IPS-18a (cell line): ENCODE measurements around the gene SLC38A6.
"Not testable (repeated sequence)": the region's sequence is repeated elsewhere in the genome, so short reads cannot be mapped to it uniquely, and the experiment has no call there.

Experiments used
- H3K27ac ChIP-seq: one replicate; pipeline ENCODE4 v1.5.1; 2013; ENCODE audit warnings: low read length
- H3K27me3 ChIP-seq: one replicate; pipeline ENCODE4 v1.6.1; 2013; ENCODE audit warnings: mild to moderate bottlenecking, low read length; ENCODE audit not compliant: control insufficient read depth, insufficient read depth
- H3K36me3 ChIP-seq: one replicate; pipeline ENCODE4 v1.6.1; 2013; ENCODE audit warnings: low read depth, low read length; ENCODE audit not compliant: control insufficient read depth
- H3K4me1 ChIP-seq: one replicate; pipeline ENCODE4 v1.6.1; 2013; ENCODE audit warnings: low read depth, low read length; ENCODE audit not compliant: control insufficient read depth
- H3K4me3 ChIP-seq: one replicate; pipeline ENCODE4 v1.5.1; 2013; ENCODE audit warnings: low read length
- H3K9ac ChIP-seq: one replicate; pipeline ENCODE4 v1.6.1; 2013; ENCODE audit warnings: mild to moderate bottlenecking, low read length, moderate library complexity
- H3K9me3 ChIP-seq: one replicate; pipeline ENCODE4 v1.6.1; 2013; ENCODE audit warnings: low read depth, low read length; ENCODE audit not compliant: control insufficient read depth

Gene SLC38A6

DNA sequence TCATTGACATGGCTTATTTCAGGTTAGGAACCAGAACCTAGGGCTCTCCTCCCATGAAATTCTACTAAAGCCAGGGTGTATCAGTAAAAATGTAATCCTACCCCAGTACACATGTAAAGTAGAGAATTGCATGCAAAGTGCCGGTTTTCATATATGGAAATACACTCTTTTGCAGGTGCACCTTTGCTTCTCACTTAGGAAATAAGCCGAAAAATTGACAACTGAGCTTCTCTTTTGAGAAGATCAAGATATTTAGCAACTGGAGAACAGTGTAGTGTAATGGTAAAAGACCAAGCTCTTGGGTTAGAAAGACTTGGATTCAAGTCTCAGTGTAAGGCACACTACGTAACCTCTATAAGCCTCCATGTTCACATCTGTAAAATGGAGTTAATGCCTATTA, 82.4 kb downstream of the SLC38A6 start:
- peaks cover 7% of the 10 kb centered on the region for H3K4me1 ChIP-seq
- no peak overlapping the region for H3K9ac ChIP-seq
- no peaks in the 10 kb centered on the region for H3K27me3 ChIP-seq
- no peaks in the 10 kb centered on the region for H3K36me3 ChIP-seq
- H3K9me3 ChIP-seq = no peaks in the 10 kb centered on the region
- H3K27ac ChIP-seq = no peak overlapping the region
- H3K4me3 ChIP-seq = no peak overlapping the region

DNA sequence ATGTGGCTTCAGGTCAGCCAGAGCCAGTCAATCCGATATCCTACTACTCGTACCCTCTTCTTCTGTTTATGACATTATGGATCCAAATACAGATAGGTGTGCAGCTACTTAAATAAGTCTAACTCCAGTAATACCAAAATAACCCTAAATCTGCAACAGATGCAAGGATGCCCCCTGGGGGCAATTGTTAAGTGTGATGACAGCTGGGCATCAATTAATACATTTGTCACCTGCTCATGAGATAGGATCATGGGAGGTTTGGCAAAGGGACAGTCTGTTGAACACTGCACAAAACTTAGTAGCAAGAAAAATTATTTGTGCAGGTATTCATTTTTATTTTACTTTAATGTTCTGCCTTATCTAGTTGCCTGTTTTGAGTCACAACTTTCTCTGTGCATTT, 83.2 kb downstream of the SLC38A6 start:
- H3K4me3 ChIP-seq = no peak overlapping the region
- H3K36me3 ChIP-seq = no peaks in the 10 kb centered on the region
- peaks cover 7% of the 10 kb centered on the region for H3K4me1 ChIP-seq
- H3K9ac ChIP-seq = no peak overlapping the region
- H3K27me3 ChIP-seq = no peaks in the 10 kb centered on the region
- H3K9me3 ChIP-seq = no peaks in the 10 kb centered on the region
- no peak overlapping the region for H3K27ac ChIP-seq

DNA sequence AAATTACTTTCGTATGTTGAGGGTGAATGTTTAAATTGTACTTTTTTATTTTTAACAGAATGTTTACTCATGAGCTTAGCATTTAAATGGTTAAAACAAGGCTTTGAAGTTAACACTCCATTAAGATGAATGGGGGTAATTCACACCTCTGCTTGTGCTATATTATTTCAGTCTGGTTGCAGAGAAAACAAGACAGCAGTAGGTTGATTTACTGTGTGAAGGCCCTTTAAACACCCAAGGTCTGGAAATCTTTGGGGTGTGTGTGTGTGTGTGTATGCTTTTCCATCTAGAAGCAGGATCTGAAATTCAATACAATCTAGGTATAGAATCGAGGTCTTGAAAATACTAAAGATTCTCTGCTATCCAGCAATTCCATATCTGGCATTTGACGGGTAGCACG, 83.8 kb downstream of the SLC38A6 start:
- Histone ChIP-seq H3K27ac (no peak overlapping the region), H3K36me3 (no peaks in the 10 kb centered on the region), H3K9ac (no peak overlapping the region), H3K27me3 (no peaks in the 10 kb centered on the region), H3K4me3 (no peak overlapping the region), H3K4me1 (peaks cover 7% of the 10 kb centered on the region), H3K9me3 (no peaks in the 10 kb centered on the region)

DNA sequence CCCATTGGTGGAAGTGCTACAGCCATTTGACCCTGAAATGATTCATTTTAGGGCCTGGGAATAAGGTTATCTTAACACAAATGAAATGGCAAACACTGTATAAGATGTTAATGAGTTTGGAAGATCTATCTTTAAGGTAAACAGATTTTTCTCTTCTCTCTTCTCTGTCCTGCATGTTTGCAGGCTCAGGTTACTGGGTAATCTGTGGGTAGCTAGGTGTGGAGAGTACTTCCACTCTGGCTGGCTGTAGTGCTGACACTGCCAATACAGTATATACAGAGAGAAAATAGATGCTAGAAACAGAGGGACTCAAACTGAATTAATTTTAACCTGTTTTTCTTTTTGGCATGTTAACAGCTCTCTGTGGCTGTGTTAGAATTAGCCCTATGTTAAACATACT, 84.6 kb downstream of the SLC38A6 start:
- Histone ChIP-seq H3K36me3 (no peaks in the 10 kb centered on the region), H3K4me3 (no peak overlapping the region), H3K9me3 (no peaks in the 10 kb centered on the region), H3K27me3 (no peaks in the 10 kb centered on the region), H3K4me1 (peaks cover 7% of the 10 kb centered on the region), H3K9ac (no peak overlapping the region), H3K27ac (no peak overlapping the region)

DNA sequence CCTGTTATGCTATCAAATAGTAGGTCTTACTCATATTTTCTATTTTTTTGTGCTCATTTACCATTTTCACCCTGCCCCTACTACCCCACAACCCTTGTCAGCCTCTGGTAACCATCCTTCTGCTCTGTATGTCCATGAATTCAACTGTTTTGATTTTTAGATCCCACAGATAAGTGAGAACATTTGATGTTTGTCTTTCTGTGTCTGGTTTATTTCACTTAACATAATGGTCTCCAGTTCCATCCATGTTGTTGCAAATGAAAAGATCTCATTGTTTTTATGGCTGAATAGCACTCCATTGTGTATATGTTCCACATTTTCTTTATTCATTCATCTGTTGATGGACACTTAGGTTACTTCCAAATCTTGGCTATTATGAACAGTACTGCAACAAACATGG, 91.4 kb downstream of the SLC38A6 start:
- H3K4me1 ChIP-seq, H3K9ac ChIP-seq, H3K36me3 ChIP-seq, H3K27ac ChIP-seq, H3K4me3 ChIP-seq, H3K27me3 ChIP-seq, H3K9me3 ChIP-seq: not testable (repeated sequence)

DNA sequence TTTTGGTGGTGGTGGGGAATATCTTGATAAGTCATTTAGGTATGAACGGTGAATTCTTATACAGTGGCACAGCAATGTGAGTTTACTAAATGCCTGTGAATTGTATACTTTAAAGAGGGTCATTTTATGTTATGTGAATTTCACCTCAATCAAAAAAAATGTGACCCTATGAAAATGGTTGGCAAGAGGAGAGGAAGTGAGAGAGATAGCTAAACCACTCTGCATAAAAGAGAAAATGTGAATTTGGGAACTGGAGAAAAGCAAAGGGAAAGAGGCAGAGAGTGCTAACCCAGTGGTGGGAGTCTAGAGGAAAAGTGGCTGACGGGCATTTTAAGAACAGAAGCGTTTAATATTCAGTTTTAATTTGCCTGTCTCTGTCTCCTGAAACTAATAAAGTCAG, 93.8 kb downstream of the SLC38A6 start:
- no peak overlapping the region for H3K27ac ChIP-seq
- no peaks in the 10 kb centered on the region for H3K27me3 ChIP-seq
- no peaks in the 10 kb centered on the region for H3K4me1 ChIP-seq
- no peak overlapping the region for H3K9ac ChIP-seq
- no peak overlapping the region for H3K4me3 ChIP-seq
- no peaks in the 10 kb centered on the region for H3K9me3 ChIP-seq
- no peaks in the 10 kb centered on the region for H3K36me3 ChIP-seq

DNA sequence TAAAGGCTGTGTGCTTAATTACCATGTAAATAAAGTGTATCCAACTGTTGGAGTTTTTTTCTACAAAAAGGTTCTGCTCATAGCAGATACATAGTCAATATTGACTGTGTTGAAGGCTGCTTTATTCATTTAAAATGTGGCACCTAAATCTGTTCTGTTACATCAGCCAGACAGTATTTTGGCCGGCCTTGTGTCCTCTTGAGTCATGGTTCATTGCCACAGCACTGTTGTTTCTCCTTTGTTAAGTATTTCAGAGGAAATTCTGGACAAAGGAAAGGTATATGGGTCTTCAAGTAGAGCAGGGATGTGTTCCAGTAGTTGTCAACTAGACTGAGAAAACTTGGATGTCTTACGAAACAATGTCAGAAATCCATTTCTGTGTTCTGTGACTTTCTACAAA, 95.5 kb downstream of the SLC38A6 start:
- no peaks in the 10 kb centered on the region for H3K9me3 ChIP-seq
- peaks cover 8% of the 10 kb centered on the region for H3K4me1 ChIP-seq
- no peaks in the 10 kb centered on the region for H3K36me3 ChIP-seq
- no peak overlapping the region for H3K9ac ChIP-seq
- H3K27ac ChIP-seq = no peak overlapping the region
- H3K27me3 ChIP-seq = no peaks in the 10 kb centered on the region
- no peak overlapping the region for H3K4me3 ChIP-seq

DNA sequence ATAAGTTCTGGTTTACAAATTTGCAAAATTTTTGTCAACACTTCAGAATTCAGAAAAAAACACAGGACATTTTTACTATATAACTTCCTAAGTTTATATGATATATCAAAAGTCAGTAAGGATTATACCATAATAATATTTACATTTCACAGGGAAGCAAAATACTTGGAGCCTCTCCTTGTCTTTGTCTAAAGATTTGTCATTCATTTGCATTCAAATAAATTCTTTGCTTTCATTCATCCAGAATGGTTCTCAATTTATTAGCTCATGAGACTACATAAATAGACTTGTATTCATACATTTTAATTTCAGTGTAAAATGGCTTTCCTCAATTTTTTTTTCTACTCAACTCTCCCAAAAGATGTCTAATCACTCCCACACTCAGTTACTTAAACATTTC, 96.4 kb downstream of the SLC38A6 start:
- Histone ChIP-seq H3K27ac (no peak overlapping the region), H3K4me3 (no peak overlapping the region), H3K27me3 (no peaks in the 10 kb centered on the region), H3K4me1 (peaks cover 8% of the 10 kb centered on the region), H3K36me3 (no peaks in the 10 kb centered on the region), H3K9me3 (no peaks in the 10 kb centered on the region), H3K9ac (no peak overlapping the region)

DNA sequence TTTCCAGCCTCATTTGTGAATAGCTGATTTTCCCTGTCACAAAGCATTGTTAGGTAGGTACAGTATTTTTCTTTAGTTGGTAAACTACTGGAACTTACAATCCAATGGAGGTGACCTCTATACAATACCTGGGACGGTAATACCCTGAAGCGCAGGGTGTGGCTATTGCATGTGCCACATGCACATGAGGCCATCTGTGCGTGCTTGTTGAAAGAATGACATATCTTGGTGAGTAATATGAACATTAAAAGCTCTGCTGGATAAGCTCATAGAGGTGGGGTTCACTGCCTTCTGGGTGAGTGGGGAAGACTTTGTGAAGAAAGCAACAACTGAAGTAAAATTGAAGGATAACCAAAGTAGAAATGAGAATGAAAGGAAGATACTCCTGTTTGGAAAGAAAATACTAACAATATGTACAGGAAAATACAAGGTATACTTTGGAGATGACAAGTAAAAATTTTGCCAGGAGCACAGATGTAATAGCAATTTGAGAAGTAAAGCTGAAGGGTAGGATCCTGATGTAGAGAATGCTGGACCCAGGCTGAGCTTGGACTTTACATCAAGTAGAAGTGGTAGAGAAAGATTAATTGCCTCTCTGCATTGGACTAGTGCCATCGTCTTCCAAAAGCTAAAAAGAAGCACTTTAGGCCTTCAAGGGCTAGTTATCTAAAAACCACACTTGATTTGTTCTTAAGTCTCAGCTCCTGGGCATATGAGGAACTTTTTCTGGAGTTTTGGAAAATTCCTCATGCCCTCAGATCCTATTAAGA, 97.1 kb downstream of the SLC38A6 start:
- peaks cover 8% of the 10 kb centered on the region for H3K4me1 ChIP-seq
- no peaks in the 10 kb centered on the region for H3K27me3 ChIP-seq
- no peak overlapping the region for H3K4me3 ChIP-seq
- no peak overlapping the region for H3K9ac ChIP-seq
- H3K36me3 ChIP-seq = no peaks in the 10 kb centered on the region
- H3K9me3 ChIP-seq = no peaks in the 10 kb centered on the region
- no peak overlapping the region for H3K27ac ChIP-seq

DNA sequence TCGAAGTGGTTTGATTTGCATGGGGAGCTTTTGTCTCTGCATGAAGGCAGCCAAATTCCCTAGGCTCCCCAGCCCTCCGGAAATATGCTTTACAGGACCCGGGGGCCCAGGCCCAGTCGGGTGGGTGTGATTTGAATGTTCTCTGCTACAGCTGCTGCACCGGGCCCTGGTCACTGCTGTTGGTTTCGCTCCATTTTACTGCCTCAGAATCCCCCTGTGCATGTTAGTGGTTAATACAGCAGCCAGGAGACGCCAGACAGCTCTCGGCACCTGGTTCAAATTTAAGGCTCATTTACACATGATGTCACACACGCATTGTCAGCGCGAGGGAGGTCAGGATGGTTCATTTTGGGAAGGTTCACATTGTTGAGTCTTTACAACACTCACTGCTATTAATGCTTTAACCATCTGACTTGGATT, 99.6 kb downstream of the SLC38A6 start:
- Histone ChIP-seq H3K27me3 (no peaks in the 10 kb centered on the region), H3K9me3 (no peaks in the 10 kb centered on the region), H3K36me3 (no peaks in the 10 kb centered on the region), H3K27ac (no peak overlapping the region), H3K4me3 (no peak overlapping the region), H3K9ac (no peak overlapping the region), H3K4me1 (peaks cover 8% of the 10 kb centered on the region)

DNA sequence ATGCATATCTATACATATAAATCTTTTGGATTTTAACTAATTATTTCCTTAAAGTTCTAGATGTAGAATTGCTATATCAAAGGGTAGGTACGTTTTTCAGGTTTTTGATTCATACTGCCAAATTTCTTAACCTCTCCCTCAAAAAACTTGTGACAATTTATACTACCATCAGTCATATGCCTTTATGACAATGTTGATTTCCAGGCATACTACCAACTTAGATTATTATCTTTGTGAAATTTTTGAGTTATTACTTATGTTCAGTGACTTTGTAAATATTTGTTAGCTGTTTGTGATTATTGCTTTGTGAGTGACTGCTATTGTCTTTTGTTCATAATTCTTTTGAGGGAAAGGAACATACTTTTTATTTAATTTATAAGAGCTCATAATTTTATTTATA, 107.0 kb downstream of the SLC38A6 start:
- no peak overlapping the region for H3K9ac ChIP-seq
- H3K4me3 ChIP-seq = no peak overlapping the region
- no peaks in the 10 kb centered on the region for H3K27me3 ChIP-seq
- no peaks in the 10 kb centered on the region for H3K36me3 ChIP-seq
- no peaks in the 10 kb centered on the region for H3K9me3 ChIP-seq
- H3K27ac ChIP-seq = no peak overlapping the region
- H3K4me1 ChIP-seq = peaks cover 19% of the 10 kb centered on the region

DNA sequence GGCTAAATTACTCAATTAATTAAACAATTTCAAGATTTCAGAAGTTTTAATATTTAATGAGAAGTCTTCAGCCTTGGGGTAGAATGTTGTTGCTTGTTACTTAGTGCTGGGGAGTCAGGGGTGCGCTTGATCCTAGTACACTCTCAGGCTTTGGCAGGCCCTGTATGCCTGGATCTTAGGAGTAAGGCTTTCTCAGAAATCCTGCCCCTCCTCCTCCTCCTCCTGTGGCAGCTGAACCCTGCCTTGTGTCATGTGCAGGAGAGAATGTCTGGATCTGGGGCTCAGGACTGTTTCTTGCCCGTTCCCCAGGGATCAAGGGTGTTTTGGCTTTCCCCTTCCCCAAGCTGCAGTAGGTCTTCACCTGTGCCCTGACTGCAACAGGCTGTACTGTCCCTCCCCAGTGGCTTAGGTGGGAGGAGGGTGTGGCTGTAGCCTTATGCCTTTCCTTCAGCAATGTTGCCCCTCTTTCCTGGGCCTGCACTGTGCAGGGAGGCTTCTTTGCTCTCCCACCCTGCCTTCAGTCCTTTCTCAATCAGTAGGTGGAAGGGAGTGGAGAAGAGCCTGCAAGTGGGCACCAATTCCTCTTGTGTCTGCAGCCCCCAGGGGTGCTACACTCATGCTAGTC, 108.2 kb downstream of the SLC38A6 start:
- Histone ChIP-seq H3K27me3 (no peaks in the 10 kb centered on the region), H3K27ac (no peak overlapping the region), H3K9ac (no peak overlapping the region), H3K9me3 (no peaks in the 10 kb centered on the region), H3K4me1 (peaks cover 19% of the 10 kb centered on the region), H3K4me3 (no peak overlapping the region), H3K36me3 (no peaks in the 10 kb centered on the region)
